Bronchial epithelial cell (primary cell): ENCODE data around the gene CETN1. TPM values are rescaled to one million over a fixed set of nuclear protein-coding genes. Genes with fewer than 3 reads are reported as not detected.

ENCODE experiments used
- DNase-seq: peaks from one replicate; pipeline ENCODE4 v3.0.0-alpha.2; 2010; ENCODE audit warnings: low read depth
- FAIRE-seq: peaks from 2 replicates; lab custom pipeline; 2011; peaks lifted over from hg19 to GRCh38; lab: Jason Lieb, UNC
- H3K27me3 ChIP-seq: 2 replicates; pipeline ENCODE4 v1.5.1; 2011; ENCODE audit warnings: low read length; ENCODE audit not compliant: control insufficient read depth, insufficient read depth
- H3K36me3 ChIP-seq: 2 replicates; pipeline ENCODE4 v1.5.1; 2011; ENCODE audit warnings: low read length; ENCODE audit not compliant: control insufficient read depth, insufficient read depth
- H3K4me3 ChIP-seq: 2 replicates; pipeline ENCODE4 v1.5.1; 2011; ENCODE audit warnings: mild to moderate bottlenecking, low read depth, low read length, control low read depth
- CTCF ChIP-seq: IDR thresholded peaks from 2 replicates; pipeline ENCODE4 v1.5.1; 2011; ENCODE audit warnings: mild to moderate bottlenecking, moderate library complexity, low read length, control low read depth, inconsistent platforms; ENCODE audit not compliant: insufficient read depth, severe bottlenecking
- total RNA-seq: library from RNA; depleted of rRNA; stranded (reverse); fragments of >200 nt; gene quantifications from 2 replicates; pipeline ENCODE4 v1.2.1, GENCODE V29; 2014

Gene CETN1
- total RNA-seq, 1 donor from 2014 or later = not detected

- FAIRE-seq (no peak), DNase-seq (no peak)
- H3K4me3 ChIP-seq = no peak overlapping the region
- H3K27me3 ChIP-seq = no peaks in the 10 kb centered on the region
- H3K36me3 ChIP-seq = no peaks in the 10 kb centered on the region
- TF ChIP-seq CTCF = no peak
These were observed 6.8 kb upstream of the CETN1 start for GRCh38 chr18:573385-573784.

- Histone ChIP-seq H3K36me3 (no peaks in the 10 kb centered on the region), H3K4me3 (no peak overlapping the region), H3K27me3 (no peaks in the 10 kb centered on the region)
- FAIRE-seq = no peak
- DNase-seq = no peak
- TF ChIP-seq CTCF = no peak
These were observed 5.9 kb upstream of the CETN1 start for GRCh38 chr18:574149-574860.

- Histone ChIP-seq H3K4me3 (no peak overlapping the region), H3K36me3 (no peaks in the 10 kb centered on the region), H3K27me3 (no peaks in the 10 kb centered on the region)
- FAIRE-seq (no peak), DNase-seq (no peak)
- TF ChIP-seq CTCF = no peak
These were observed 5.1 kb upstream of the CETN1 start for GRCh38 chr18:574865-575645.

GRCh38 chr18:576924-577323, 3.3 kb upstream of the CETN1 start:
- no peak for DNase-seq
- Histone ChIP-seq H3K36me3 (no peaks in the 10 kb centered on the region), H3K27me3 (no peaks in the 10 kb centered on the region), H3K4me3 (no peak overlapping the region)
- FAIRE-seq = no peak
- no peak for TF ChIP-seq CTCF

- no peak for TF ChIP-seq CTCF
- no peaks in the 10 kb centered on the region for H3K36me3 ChIP-seq
- H3K4me3 ChIP-seq = no peak overlapping the region
- FAIRE-seq (no peak), DNase-seq (no peak)
- H3K27me3 ChIP-seq = no peaks in the 10 kb centered on the region
These were observed 2.4 kb upstream of the CETN1 start for GRCh38 chr18:577643-578375.
